OCI-LY3 (cell line): ENCODE results near the gene NUTF2.

Experiments used
- EZH2phosphoT487 ChIP-seq: fragments of 200-600 bp; shearing (Covaris generic); IDR thresholded peaks from 2 replicates; pipeline ENCODE4 v1.6.1; 2018; ENCODE audit warnings: antibody characterized with exemption, mixed run types, low read depth
- TF ChIP-seq, protein P1 (sequence below): fragments of 200-600, 300-600 bp; sonication (generic); IDR thresholded peaks from 2 replicates; pipeline ENCODE4 v1.5.1; 2014; ENCODE audit warnings: antibody characterized with exemption, low read length, low read depth

DNA sequence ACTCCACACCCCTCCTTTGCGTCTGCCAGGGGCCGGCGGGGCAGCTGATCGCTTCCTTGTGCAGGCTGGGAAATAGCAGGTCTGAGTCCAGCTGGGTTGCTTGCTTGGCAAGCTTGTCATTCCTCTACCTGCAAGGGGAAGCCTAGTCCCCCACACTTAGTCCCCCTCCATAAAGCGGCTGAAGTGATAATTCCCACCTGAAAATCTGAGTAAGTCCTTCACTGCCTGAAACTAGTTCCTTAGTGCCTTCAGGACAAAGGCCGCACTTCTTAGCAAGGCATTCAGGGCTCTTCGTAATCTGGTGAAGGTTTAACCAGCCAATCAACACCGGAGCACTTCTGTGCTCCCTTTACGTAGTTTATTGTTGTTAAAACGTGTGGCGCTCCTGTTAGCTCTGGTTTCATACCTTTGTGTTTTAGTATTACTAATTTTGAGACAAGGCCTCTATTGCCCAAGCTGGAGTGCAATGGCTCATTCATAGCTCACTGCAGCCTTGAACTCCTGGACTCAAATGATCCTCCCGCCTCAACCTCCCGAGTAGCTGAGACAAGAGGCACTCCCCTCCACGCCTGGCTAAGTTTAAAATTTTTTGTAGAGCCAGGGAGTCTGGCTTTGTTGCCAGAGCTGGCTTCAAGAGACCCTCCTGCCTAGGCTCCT is 47.1 kb downstream of the NUTF2 start:
- TF ChIP-seq, protein P1, sequence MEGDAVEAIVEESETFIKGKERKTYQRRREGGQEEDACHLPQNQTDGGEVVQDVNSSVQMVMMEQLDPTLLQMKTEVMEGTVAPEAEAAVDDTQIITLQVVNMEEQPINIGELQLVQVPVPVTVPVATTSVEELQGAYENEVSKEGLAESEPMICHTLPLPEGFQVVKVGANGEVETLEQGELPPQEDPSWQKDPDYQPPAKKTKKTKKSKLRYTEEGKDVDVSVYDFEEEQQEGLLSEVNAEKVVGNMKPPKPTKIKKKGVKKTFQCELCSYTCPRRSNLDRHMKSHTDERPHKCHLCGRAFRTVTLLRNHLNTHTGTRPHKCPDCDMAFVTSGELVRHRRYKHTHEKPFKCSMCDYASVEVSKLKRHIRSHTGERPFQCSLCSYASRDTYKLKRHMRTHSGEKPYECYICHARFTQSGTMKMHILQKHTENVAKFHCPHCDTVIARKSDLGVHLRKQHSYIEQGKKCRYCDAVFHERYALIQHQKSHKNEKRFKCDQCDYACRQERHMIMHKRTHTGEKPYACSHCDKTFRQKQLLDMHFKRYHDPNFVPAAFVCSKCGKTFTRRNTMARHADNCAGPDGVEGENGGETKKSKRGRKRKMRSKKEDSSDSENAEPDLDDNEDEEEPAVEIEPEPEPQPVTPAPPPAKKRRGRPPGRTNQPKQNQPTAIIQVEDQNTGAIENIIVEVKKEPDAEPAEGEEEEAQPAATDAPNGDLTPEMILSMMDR = no peak
- no peak for TF ChIP-seq EZH2phosphoT487
